CD4-positive, alpha-beta T cell (primary cell): Measurements from ENCODE around the gene NPC1. TPM values are rescaled to one million over a fixed set of nuclear protein-coding genes. Genes with fewer than 3 reads are reported as not detected.
"Not testable (repeated sequence)": the region's sequence is repeated elsewhere in the genome, so short reads cannot be mapped to it uniquely, and the experiment has no call there.

Source experiments
- ATAC-seq: fragments of 200-7000 bp; cut with Tn5 transposase; one replicate; pipeline ENCODE4 v1.10.0; 2022; ENCODE audit warnings: mild to moderate bottlenecking; ENCODE audit not compliant: poor library complexity
- CTCF ChIA-PET: fragments of 350-600 bp; sonication (Branson Sonifier 250); formaldehyde crosslinking; loops from one replicate; lab custom pipeline; 2021; ENCODE audit warnings: antibody characterized with exemption, inconsistent platforms; lab: Charles Lee
- POLR2A ChIA-PET: fragments of 350-600 bp; sonication (Branson Sonifier 250); formaldehyde crosslinking; loops from one replicate; lab custom pipeline; 2021; ENCODE audit warnings: antibody characterized with exemption, inconsistent platforms; lab: Charles Lee
- DNase-seq, 14 experiments: peaks; one replicate each; pipeline ENCODE4 v3.0.0-alpha.2; 2013 to 2020; ENCODE audit warnings: mixed read lengths in 2 of 14
- H3K27ac ChIP-seq, 2 donors: one replicate each; pipeline versions ENCODE4 v1.5.1 to v1.7.0; 2013; ENCODE audit warnings: low read length in 2 of 2, low read depth in 1 of 2, mild to moderate bottlenecking in 1 of 2
- H3K27me3 ChIP-seq, 2 experiments: 1 replicate in 1 of 2; 2 replicates in 1 of 2; pipeline versions ENCODE4 v1.6.1 to v1.7.0; 2013; ENCODE audit warnings: low read length in 2 of 2, control low read depth in 1 of 2, mild to moderate bottlenecking in 1 of 2, moderate library complexity in 1 of 2; ENCODE audit not compliant: insufficient read depth in 2 of 2, control insufficient read depth in 1 of 2
- H3K36me3 ChIP-seq: one replicate; pipeline ENCODE4 v1.6.1; 2013; ENCODE audit warnings: low read length, control low read depth; ENCODE audit not compliant: insufficient read depth
- H3K4me1 ChIP-seq: one replicate; pipeline ENCODE4 v1.6.1; 2013; ENCODE audit warnings: low read length, control low read depth; ENCODE audit not compliant: insufficient read depth
- H3K4me3 ChIP-seq: one replicate; pipeline ENCODE4 v1.5.1; 2013; ENCODE audit warnings: mild to moderate bottlenecking, low read length, moderate library complexity
- H3K9me3 ChIP-seq, 2 experiments: 1 replicate in 1 of 2; 2 replicates in 1 of 2; pipeline versions ENCODE4 v1.6.1 to v1.7.0; 2013; ENCODE audit warnings: low read length in 2 of 2, mild to moderate bottlenecking in 2 of 2, control low read depth in 1 of 2, moderate library complexity in 1 of 2; ENCODE audit not compliant: control insufficient read depth in 1 of 2, insufficient read depth in 1 of 2
- H3K27ac Mint-ChIP-seq: one replicate; pipeline ENCODE4 v1.8.0; 2020; ENCODE audit warnings: mixed read lengths
- H3K27me3 Mint-ChIP-seq: one replicate; pipeline ENCODE4 v1.8.0; 2021; ENCODE audit warnings: mixed read lengths
- H3K36me3 Mint-ChIP-seq: one replicate; pipeline ENCODE4 v1.8.0; 2021; ENCODE audit warnings: low read depth, mixed read lengths
- H3K4me1 Mint-ChIP-seq: one replicate; pipeline ENCODE4 v1.8.0; 2021; ENCODE audit warnings: low read depth, mixed read lengths
- H3K4me3 Mint-ChIP-seq: one replicate; pipeline ENCODE4 v1.8.0; 2020; ENCODE audit warnings: mild to moderate bottlenecking, mixed read lengths
- H3K9me3 Mint-ChIP-seq: one replicate; pipeline ENCODE4 v1.8.0; 2020; ENCODE audit warnings: mixed read lengths
- intact Hi-C, 2 experiments: fragments of 100-400 bp; cut with DNase I in 1 of 2; cut with micrococcal nuclease in 1 of 2; formaldehyde crosslinking; loops; one replicate each; pipeline versions ENCODE4 v1.15.1 to v1.9.0; 2023 to 2025; cut with DNase I, micrococcal nuclease
- total RNA-seq, 174 experiments: library from RNA in 2 of 174; stranded (reverse) in 2 of 174; gene quantifications; one replicate each; pipeline ENCODE4 v1.2.3 and lab custom pipeline; 2021 to 2026
- TF ChIP-seq, protein P1 (sequence below): fragments of 200-600 bp; IDR thresholded peaks from one replicate; pipeline ENCODE4 v1.8.0; 2022; ENCODE audit warnings: antibody characterized with exemption, mild to moderate bottlenecking

Gene NPC1
- total RNA-seq, 2 experiments from 2014 or later, result 17.2 to 17.6 TPM

DNA sequence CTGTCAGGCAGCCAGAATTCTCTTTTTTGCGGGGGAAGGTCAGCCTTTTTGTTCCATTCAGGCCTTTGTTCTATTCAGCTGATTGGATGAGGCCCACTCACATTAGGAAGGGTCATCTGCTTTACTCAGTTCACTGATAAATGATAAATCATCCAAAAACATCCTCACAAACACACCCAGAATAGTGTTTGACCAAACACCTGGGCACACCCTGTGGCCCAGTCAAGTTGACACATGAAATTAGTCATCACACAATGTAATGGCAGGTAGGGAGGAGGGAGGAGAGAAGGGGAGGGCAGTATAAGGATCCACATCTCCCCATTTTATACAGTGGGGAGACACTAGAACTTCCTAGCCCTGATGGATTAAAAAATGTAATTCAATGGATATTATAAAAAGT, 91.3 kb downstream of the NPC1 start:
- no peak for DNase-seq
- POLR2A ChIA-PET, result no interaction called here

DNA sequence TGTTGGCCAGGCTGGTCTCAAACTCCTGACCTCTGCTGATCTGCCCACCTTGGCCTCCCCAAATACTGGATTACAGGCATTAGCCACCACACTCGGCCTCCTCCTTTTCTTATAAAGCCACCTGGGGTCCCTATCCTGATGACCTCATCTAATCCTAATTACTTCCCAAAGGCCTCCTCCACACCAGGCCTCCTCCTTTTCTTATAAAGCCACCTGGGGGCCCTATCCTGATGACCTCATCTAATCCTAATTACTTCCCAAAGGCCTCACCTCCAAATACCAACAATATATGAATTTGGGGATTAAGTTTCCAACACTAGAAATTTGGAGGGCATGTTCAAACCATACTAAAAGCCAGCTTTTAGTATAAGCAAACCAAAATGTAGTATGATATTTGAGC, 92.7 kb downstream of the NPC1 start:
- no peak overlapping the region for H3K4me3 Mint-ChIP-seq
- Histone ChIP-seq H3K4me1 (peaks cover 2% of the 10 kb centered on the region), H3K4me3 (no peak overlapping the region), H3K36me3 (no peaks in the 10 kb centered on the region), H3K27me3 (no peaks in the 10 kb centered on the region), H3K27ac (no peak overlapping the region), H3K9me3 (no peaks in the 10 kb centered on the region)
- CTCF ChIA-PET, result no interaction called here
- H3K36me3 Mint-ChIP-seq, result no peaks in the 10 kb centered on the region
- POLR2A ChIA-PET, result interaction anchor here (0.7 kb wide), 1 partner anchor 45 kb away, joined by 3 read pairs; no protein-coding TSS in a partner anchor
- peaks cover 2% of the 10 kb centered on the region for H3K4me1 Mint-ChIP-seq
- TF ChIP-seq, protein P1, sequence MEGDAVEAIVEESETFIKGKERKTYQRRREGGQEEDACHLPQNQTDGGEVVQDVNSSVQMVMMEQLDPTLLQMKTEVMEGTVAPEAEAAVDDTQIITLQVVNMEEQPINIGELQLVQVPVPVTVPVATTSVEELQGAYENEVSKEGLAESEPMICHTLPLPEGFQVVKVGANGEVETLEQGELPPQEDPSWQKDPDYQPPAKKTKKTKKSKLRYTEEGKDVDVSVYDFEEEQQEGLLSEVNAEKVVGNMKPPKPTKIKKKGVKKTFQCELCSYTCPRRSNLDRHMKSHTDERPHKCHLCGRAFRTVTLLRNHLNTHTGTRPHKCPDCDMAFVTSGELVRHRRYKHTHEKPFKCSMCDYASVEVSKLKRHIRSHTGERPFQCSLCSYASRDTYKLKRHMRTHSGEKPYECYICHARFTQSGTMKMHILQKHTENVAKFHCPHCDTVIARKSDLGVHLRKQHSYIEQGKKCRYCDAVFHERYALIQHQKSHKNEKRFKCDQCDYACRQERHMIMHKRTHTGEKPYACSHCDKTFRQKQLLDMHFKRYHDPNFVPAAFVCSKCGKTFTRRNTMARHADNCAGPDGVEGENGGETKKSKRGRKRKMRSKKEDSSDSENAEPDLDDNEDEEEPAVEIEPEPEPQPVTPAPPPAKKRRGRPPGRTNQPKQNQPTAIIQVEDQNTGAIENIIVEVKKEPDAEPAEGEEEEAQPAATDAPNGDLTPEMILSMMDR, result no peak
- no peaks in the 10 kb centered on the region for H3K27me3 Mint-ChIP-seq
- peaks cover 2% of the 10 kb centered on the region for H3K9me3 Mint-ChIP-seq
- H3K27ac Mint-ChIP-seq, result no peak overlapping the region
- no peak for ATAC-seq
- intact Hi-C loops, result no loop called here
- no peak for DNase-seq

More for the DNA sequence above, 91.3 kb downstream of the NPC1 start:
- Mint-ChIP-seq H3K4me3 (no peak overlapping the region), H3K27me3 (no peaks in the 10 kb centered on the region), H3K36me3 (no peaks in the 10 kb centered on the region), H3K9me3 (peaks cover 2% of the 10 kb centered on the region), H3K27ac (no peak overlapping the region), H3K4me1 (peaks cover 6% of the 10 kb centered on the region)
- H3K4me3 ChIP-seq, result no peak overlapping the region
- H3K27ac ChIP-seq, result no peak overlapping the region
- no peaks in the 10 kb centered on the region for H3K9me3 ChIP-seq
- H3K36me3 ChIP-seq, result no peaks in the 10 kb centered on the region
- TF ChIP-seq, protein P1, result no peak
- intact Hi-C loops, result loop anchor here (5.0 kb wide), 3 partner anchors 43 to 317 kb away; partner anchors contain the start of gene RIOK3 (in 1 of the 2)
- peaks cover 8% of the 10 kb centered on the region for H3K4me1 ChIP-seq
- CTCF ChIA-PET, result no interaction called here
- H3K27me3 ChIP-seq, result no peaks in the 10 kb centered on the region
- no peak for ATAC-seq

DNA sequence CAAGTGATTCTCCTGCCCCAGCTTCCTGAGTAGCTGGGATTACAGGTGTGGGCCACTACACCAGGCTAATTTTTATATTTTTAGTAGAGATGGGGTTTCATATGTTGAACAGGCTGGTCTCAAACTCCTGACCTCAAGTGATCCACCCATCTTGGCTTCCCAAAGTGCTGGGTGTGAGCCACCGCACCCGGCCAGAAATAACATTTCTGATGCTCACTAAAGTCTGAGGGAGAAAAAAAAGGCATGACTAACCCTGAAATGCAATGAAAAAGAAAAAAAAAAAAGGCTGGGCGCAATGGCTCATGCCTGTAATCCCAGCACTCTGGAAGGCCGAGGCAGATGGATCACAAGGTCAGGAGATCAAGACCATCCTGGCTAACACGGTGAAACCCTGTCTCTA, 96.7 kb downstream of the NPC1 start:
- H3K9me3 Mint-ChIP-seq, H3K9me3 ChIP-seq, DNase-seq, H3K36me3 Mint-ChIP-seq, H3K4me3 Mint-ChIP-seq, intact Hi-C loops, H3K27ac Mint-ChIP-seq, H3K27me3 Mint-ChIP-seq, H3K4me1 ChIP-seq, ATAC-seq, H3K4me3 ChIP-seq, H3K36me3 ChIP-seq, H3K27ac ChIP-seq, H3K27me3 ChIP-seq: not testable (repeated sequence)
- peaks cover 19% of the 10 kb centered on the region for H3K4me1 Mint-ChIP-seq
- ChIA-PET POLR2A (interaction anchor here (2.6 kb wide), 1 partner anchor 14 kb away, joined by 20 read pairs; the partner anchor contains the start of gene RMC1), CTCF (interaction anchor here (1.1 kb wide), 1 partner anchor 9 kb away, joined by 4 read pairs; no protein-coding TSS in a partner anchor)
